ENCODE data around the gene BCDIN3D.

Gene BCDIN3D

GRCh38 chr12:49803693-49804450 is 39.0 kb downstream of the BCDIN3D start:
- FAIRE-seq, result no peak
- DNase-seq (ENCODE audit: extremely low spot score, insufficient read length, low read depth), result no peak

- no peak for FAIRE-seq
Measured at GRCh38 chr12:49801141-49802063, 41.5 kb downstream of the BCDIN3D start.

DNA sequence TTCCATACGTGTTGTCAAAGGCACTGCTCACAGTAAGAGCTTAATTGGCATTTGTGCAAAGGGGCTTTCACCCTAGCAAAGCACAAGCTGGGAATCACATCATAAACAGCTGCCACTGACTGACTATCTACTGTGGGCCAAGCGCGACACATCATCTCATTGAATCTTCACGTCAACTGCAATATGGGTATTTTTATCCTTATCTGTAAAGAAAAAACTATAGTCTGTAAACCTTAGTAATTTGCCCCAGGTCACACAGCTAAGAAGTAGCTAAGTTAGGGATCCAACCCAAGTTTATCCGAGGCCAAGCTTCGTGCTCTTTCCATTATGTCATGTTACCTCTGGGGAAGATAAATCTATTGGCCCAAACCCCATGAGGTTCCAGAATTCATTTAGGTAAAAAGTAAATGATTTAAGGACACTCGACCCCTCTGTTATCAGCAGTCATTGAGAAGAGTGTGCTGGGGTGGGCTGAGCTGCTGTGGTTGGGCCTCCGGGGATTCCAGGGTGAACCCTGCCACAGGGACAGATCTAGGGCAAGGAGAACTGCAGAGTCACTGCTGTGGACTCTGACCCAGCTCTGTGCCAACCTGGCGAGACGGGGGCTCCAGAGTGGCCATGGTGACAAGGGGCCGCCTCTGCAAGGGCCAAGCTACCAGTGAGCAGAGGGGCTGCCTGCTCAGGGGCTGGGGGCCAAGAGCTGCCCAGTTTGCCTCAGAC is 42.3 kb downstream of the BCDIN3D start:
- DNase-seq (ENCODE audit: extremely low spot score, insufficient read length, low read depth) (no peak), FAIRE-seq (no peak)

More at GRCh38 chr12:49801141-49802063, 41.5 kb downstream of the BCDIN3D start:
- no peak for DNase-seq (ENCODE audit: extremely low spot score, insufficient read length, low read depth)

DNA sequence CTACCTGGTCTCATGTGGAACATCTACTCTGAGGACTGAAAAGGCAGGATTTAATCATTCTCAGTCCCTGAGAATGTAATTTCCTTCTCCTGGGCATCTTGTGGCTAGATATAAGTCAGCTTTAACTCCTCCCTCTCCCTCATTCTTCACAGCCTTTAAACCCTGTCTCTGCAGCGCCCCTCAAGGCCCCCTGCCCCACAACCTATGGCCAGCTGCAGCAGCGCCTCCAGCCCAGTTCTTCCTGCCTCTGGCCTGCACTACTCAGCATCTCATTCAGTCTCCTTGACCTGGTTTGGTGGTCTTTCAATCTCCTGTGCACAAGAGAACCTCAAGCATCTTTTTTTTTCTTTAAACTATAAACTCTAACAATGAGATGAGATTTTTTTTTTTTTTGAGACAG is 44.0 kb downstream of the BCDIN3D start:
- DNase-seq (ENCODE audit: extremely low spot score, insufficient read length, low read depth) (no peak), FAIRE-seq (no peak)

- no peak for DNase-seq (ENCODE audit: extremely low spot score, insufficient read length, low read depth)
- no peak for FAIRE-seq
Measured at GRCh38 chr12:49798248-49798647, 44.7 kb downstream of the BCDIN3D start.

GRCh38 chr12:49797449-49797776 is 45.5 kb downstream of the BCDIN3D start:
- no peak for FAIRE-seq
- DNase-seq (ENCODE audit: extremely low spot score, insufficient read length, low read depth), result no peak

DNA sequence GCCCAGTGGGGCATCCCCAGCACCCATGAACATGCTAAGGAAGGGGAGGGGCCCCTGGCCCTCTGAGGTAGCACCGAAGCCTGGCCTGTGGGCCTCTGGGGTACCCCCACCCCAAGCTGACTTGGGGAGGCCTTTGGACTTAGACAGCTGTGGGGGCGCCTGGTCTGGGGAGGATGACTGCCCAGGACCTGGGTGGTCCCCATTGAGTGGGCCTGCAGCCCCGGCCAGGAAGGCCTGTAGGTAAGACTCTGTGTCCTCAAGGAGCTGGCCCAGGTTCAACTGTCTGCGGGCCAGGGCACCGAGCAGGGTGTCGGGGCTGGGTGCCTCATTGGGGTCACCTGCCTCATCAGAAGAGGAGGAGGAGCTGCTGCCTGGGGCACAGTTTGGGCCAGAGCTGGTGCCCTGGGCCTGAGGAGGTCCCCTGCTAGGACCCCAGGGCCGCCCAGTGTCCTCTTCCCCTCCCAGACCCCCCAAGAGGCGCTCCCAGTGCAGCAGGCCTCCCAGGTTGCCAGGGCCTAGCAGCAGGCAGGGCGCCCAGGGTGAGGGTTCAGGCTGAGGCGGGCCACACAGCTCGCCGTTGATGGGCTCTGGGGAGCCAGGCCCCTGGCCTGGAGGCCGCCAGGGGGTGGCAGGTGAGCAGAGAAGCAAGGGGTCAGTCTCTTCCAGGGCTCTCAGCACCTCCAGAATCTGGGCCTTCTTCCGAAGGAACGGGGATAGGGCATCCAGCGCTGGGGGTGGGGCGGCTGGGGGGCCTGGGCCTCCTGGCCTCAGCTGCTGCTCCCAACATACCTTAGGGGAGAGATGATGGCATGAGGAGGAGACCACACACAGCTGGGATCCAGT is 46.1 kb downstream of the BCDIN3D start:
- FAIRE-seq (no peak), DNase-seq (ENCODE audit: extremely low spot score, insufficient read length, low read depth) (no peak)

GRCh38 chr12:49796155-49796554 is 46.8 kb downstream of the BCDIN3D start:
- no peak for DNase-seq (ENCODE audit: extremely low spot score, insufficient read length, low read depth)
- no peak for FAIRE-seq

GRCh38 chr12:49795654-49796105 is 47.2 kb downstream of the BCDIN3D start:
- DNase-seq (ENCODE audit: extremely low spot score, insufficient read length, low read depth), result no peak
- no peak for FAIRE-seq

- FAIRE-seq, result no peak
Measured at GRCh38 chr12:49794811-49795653, 47.9 kb downstream of the BCDIN3D start.

GRCh38 chr12:49794021-49794420 is 48.9 kb downstream of the BCDIN3D start:
- FAIRE-seq (no peak), DNase-seq (ENCODE audit: extremely low spot score, insufficient read length, low read depth) (no peak)

More at GRCh38 chr12:49794811-49795653, 47.9 kb downstream of the BCDIN3D start:
- DNase-seq (ENCODE audit: extremely low spot score, insufficient read length, low read depth), result no peak

DNA sequence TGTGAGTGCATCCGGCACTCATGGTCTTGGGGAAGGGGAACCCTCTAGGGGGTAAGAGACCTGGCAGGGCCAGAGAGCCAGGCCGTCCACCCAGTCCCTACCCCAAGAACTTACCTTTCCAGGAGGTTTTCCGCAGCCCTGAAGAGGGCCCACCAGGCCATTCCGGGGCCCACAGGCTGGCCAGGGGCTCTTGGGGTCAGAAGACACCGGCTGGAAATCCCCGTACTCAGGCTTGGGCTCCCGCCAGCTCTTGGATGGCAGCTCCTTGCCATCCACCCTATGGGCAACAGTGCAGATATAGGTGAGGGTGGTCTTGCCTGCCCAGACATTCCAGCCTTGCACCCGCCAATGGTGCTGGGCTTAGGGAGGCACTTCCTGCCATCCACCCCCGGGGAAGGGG is 49.3 kb downstream of the BCDIN3D start:
- FAIRE-seq (no peak), DNase-seq (ENCODE audit: extremely low spot score, insufficient read length, low read depth) (no peak)

DNA sequence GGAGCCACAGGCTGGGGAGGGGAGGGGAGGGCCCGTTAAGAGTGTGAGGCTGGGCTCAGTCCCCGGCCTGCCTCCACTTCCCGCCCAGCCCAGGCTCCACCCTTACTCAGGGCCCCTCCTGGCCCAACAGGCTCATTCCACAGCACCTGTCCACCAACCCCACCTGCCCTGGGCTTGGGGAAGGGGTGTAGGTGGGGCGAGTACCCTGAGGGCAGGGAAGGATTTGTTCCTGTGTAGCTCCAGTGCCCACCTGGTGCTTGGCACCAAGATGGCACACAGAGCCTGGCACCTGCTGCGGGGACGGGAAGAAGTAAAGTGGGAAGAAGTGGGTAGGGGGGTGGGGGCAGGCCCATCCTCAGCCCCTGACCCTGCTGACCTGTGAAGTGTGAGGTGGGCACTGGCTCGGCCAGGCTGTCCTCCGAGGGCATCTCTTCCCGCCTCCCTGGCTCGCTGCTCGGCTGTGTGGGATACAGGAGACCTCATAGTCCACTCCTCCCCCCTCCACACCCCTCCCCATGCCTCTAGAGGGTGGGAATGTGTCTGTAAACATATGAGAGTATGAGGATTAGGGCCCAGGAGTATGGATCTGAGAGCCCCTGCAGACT is 49.8 kb downstream of the BCDIN3D start:
- FAIRE-seq (no peak), DNase-seq (ENCODE audit: extremely low spot score, insufficient read length, low read depth) (no peak)

GRCh38 chr12:49792181-49792970 is 50.5 kb downstream of the BCDIN3D start:
- FAIRE-seq, result no peak

DNA sequence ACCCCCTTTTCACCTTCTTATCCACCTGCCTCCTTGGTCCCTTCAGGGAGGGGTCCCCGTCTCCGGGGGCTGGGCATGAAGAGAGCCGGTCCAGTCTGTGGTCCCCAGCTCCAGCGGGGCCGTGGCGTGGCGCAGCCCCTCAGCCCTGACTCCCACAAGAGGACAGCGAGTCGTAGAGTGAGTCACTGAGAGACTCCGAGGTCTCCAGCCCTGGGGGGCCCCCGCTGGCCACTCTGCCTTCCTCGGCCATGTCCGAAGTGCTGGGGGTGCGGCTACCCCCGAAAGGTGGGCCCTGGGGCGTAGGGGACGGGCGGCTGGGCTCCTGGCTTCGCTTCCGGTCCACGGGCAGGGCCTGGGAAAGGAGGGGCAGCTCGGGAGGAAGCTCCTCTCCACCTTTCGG is 51.2 kb downstream of the BCDIN3D start:
- no peak for DNase-seq (ENCODE audit: extremely low spot score, insufficient read length, low read depth)
- FAIRE-seq, result no peak

More at GRCh38 chr12:49792181-49792970, 50.5 kb downstream of the BCDIN3D start:
- no peak for DNase-seq (ENCODE audit: extremely low spot score, insufficient read length, low read depth)

- no peak for FAIRE-seq
- DNase-seq (ENCODE audit: extremely low spot score, insufficient read length, low read depth), result no peak
Measured at GRCh38 chr12:49790741-49791555, 52.0 kb downstream of the BCDIN3D start.

DNA sequence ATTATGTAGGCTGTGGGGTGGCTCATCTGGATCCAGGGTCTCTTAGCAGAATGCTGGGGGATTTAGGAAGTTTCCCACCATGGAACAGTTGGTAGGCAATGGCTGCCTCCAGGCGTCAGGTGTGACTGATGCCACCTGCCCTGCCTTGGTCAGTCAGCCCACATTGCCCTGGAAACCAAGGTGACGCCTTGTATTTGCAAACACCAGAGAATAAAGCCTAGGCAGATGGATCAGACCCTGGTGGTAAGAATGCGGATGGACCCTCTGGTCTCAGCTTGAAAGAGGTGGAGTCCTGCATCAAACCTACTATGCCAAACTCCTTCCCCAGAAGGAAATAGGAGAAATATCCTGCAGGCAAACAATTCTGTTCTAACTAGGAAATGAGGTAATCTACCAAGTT is 52.9 kb downstream of the BCDIN3D start:
- no peak for FAIRE-seq
- DNase-seq (ENCODE audit: extremely low spot score, insufficient read length, low read depth), result no peak
